Natural killer cell (primary cell): ENCODE results near the gene SHROOM1. TPM values are rescaled to one million over a fixed set of nuclear protein-coding genes. Genes with fewer than 3 reads are reported as not detected.

Source experiments
- ATAC-seq, 3 donors: fragments of 150-1000 bp in 2 of 3; fragments of 200-7000 bp in 1 of 3; cut with Tn5 transposase; 1 replicate in 1 of 3; 2 replicates in 2 of 3; pipeline ENCODE4 v1.10.0; 2021; ENCODE audit warnings: mild to moderate bottlenecking in 2 of 3, moderate library complexity in 2 of 3
- DNase-seq, 2 donors: peaks; one replicate each; pipeline versions ENCODE4 v3.0.0 to v3.0.0-alpha.2; 2013 to 2021; ENCODE audit warnings: mixed read lengths in 1 of 2
- H3K27ac ChIP-seq: one replicate; pipeline ENCODE4 v1.5.1; 2013; ENCODE audit warnings: mild to moderate bottlenecking, low read length
- H3K27me3 ChIP-seq: one replicate; pipeline ENCODE4 v1.6.1; 2013; ENCODE audit warnings: low read length; ENCODE audit not compliant: control insufficient read depth, insufficient read depth
- H3K36me3 ChIP-seq: one replicate; pipeline ENCODE4 v1.6.1; 2013; ENCODE audit warnings: low read length; ENCODE audit not compliant: control insufficient read depth, insufficient read depth
- H3K4me1 ChIP-seq: one replicate; pipeline ENCODE4 v1.6.1; 2013; ENCODE audit warnings: low read length; ENCODE audit not compliant: control insufficient read depth, insufficient read depth
- H3K4me3 ChIP-seq: one replicate; pipeline ENCODE4 v1.5.1; 2013; ENCODE audit warnings: low read length
- H3K9me3 ChIP-seq: one replicate; pipeline ENCODE4 v1.6.1; 2013; ENCODE audit warnings: low read length; ENCODE audit not compliant: control insufficient read depth, insufficient read depth
- H3K27ac Mint-ChIP-seq, 2 donors: one replicate each; pipeline ENCODE4 v1.8.0; 2022; ENCODE audit warnings: mild to moderate bottlenecking in 2 of 2, mixed read lengths in 2 of 2, moderate library complexity in 1 of 2
- H3K27me3 Mint-ChIP-seq, 2 donors: one replicate each; pipeline ENCODE4 v1.8.0; 2022; ENCODE audit warnings: low read depth in 2 of 2, mixed read lengths in 2 of 2
- H3K36me3 Mint-ChIP-seq: one replicate; pipeline ENCODE4 v1.8.0; 2022; ENCODE audit warnings: mixed read lengths
- H3K4me1 Mint-ChIP-seq, 2 donors: one replicate each; pipeline ENCODE4 v1.8.0; 2022; ENCODE audit warnings: mixed read lengths in 2 of 2
- H3K4me3 Mint-ChIP-seq: one replicate; pipeline ENCODE4 v1.8.0; 2022; ENCODE audit warnings: mild to moderate bottlenecking, moderate library complexity, mixed read lengths
- H3K9me3 Mint-ChIP-seq, 2 donors: one replicate each; pipeline ENCODE4 v1.8.0; 2022; ENCODE audit warnings: mixed read lengths in 2 of 2
- WGBS: methylation state at CpG from one replicate; pipeline ENCODE4 v1.1.7; 2013; ENCODE audit warnings: missing lambda C conversion rate; ENCODE audit not compliant: insufficient coverage; 5-methylcytosine and 5-hydroxymethylcytosine counted together
- intact Hi-C: fragments of 100-400 bp; cut with micrococcal nuclease; formaldehyde crosslinking; loops from one replicate; pipeline ENCODE4 v1.14.2; 2022
- total RNA-seq, 4 donors: library from RNA; stranded (reverse); fragments of 120-200 nt in 1 of 4; gene quantifications; one replicate each; pipeline versions ENCODE4 v1.2.3 to v1.2.4, GENCODE V29; 2013 to 2022
- TF ChIP-seq, protein P1 (sequence below): fragments of 200-600 bp; IDR thresholded peaks from one replicate; pipeline ENCODE4 v1.8.0; 2022; ENCODE audit warnings: antibody characterized with exemption

The SHROOM1 gene
- total RNA-seq, 3 donors from 2014 or later (not counting 1 experiment from before 2014, with no cell fraction given), result 0.82 to 3.5 (median 0.85) TPM

DNA sequence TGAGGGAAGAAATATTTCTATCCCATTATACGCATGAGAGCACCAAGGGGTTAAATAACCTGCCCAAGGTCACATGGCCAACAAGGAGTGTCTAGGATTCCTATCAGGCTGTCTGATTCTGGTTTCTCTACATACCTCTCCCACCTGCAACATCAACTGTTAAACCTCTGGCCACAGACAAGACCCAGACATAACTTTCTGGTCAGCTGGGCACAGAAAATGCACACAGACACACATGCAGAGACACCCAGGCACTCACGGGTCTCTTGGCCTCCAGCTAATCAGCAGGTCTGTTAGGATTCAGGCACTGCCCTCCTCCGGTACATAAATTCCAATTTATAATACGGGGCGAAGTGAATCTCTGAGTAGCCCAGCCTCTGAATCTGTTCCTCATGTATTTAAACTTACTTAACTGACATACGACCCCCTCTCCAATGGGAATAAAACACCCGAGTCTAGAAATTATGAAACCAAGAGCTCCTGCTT is 54.9 kb downstream of the SHROOM1 start:
- no peak overlapping the region for H3K27ac ChIP-seq
- TF ChIP-seq, protein P1, sequence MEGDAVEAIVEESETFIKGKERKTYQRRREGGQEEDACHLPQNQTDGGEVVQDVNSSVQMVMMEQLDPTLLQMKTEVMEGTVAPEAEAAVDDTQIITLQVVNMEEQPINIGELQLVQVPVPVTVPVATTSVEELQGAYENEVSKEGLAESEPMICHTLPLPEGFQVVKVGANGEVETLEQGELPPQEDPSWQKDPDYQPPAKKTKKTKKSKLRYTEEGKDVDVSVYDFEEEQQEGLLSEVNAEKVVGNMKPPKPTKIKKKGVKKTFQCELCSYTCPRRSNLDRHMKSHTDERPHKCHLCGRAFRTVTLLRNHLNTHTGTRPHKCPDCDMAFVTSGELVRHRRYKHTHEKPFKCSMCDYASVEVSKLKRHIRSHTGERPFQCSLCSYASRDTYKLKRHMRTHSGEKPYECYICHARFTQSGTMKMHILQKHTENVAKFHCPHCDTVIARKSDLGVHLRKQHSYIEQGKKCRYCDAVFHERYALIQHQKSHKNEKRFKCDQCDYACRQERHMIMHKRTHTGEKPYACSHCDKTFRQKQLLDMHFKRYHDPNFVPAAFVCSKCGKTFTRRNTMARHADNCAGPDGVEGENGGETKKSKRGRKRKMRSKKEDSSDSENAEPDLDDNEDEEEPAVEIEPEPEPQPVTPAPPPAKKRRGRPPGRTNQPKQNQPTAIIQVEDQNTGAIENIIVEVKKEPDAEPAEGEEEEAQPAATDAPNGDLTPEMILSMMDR, result no peak
- peaks cover 24 to 25% of the 10 kb centered on the region in 2 donors for H3K27me3 Mint-ChIP-seq
- no peaks in the 10 kb centered on the region for H3K9me3 ChIP-seq
- H3K4me3 Mint-ChIP-seq, result peak overlapping the region; percentile 65
- H3K4me1 ChIP-seq, result peaks cover 18% of the 10 kb centered on the region
- no peaks in the 10 kb centered on the region for H3K9me3 Mint-ChIP-seq
- H3K4me1 Mint-ChIP-seq, result peaks cover 7 to 8% of the 10 kb centered on the region in 2 donors
- no peak overlapping the region for H3K4me3 ChIP-seq
- H3K27me3 ChIP-seq, result peaks cover 27% of the 10 kb centered on the region
- H3K36me3 Mint-ChIP-seq, result no peaks in the 10 kb centered on the region
- no peak overlapping the region for H3K27ac Mint-ChIP-seq
- ATAC-seq (no peak), DNase-seq (no peak)
- WGBS, result 88% methylated on average over 6 of the region's 7 CpGs
- intact Hi-C loops, result no loop called here
- H3K36me3 ChIP-seq, result no peaks in the 10 kb centered on the region

DNA sequence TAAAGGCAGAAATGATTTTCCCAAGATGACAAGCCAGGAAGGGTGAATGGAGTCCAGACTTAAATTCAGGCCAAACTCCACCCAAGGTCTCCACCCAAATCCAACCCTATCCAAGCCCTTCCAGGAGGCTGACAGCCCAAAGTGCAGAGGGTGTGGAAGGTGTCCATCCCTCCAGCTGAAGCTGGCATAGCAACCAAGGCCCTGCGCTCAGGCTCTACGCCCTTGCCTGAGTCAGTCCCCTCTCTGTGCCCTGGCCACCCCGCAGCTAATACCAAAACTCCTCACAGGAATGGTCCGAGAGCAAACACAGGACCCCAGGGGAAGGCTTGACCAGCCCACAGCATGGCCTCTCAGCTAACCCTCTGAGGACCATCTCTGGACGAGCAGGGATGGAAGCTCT is 55.6 kb downstream of the SHROOM1 start:
- H3K9me3 ChIP-seq, result no peaks in the 10 kb centered on the region
- Mint-ChIP-seq H3K4me3 (no peak overlapping the region), H3K27me3 (peaks cover 21 to 22% of the 10 kb centered on the region in 2 donors), H3K27ac (no peak overlapping the region), H3K9me3 (no peaks in the 10 kb centered on the region), H3K4me1 (peaks cover 7 to 8% of the 10 kb centered on the region in 2 donors), H3K36me3 (no peaks in the 10 kb centered on the region)
- H3K4me1 ChIP-seq, result peaks cover 18% of the 10 kb centered on the region
- no peak overlapping the region for H3K27ac ChIP-seq
- WGBS, result 94% methylated on average over 5 of the region's 5 CpGs
- no peak overlapping the region for H3K4me3 ChIP-seq
- H3K27me3 ChIP-seq, result peaks cover 26% of the 10 kb centered on the region
- intact Hi-C loops, result no loop called here
- ATAC-seq (no peak), DNase-seq (no peak)
- no peaks in the 10 kb centered on the region for H3K36me3 ChIP-seq
- TF ChIP-seq, protein P1, result no peak

DNA sequence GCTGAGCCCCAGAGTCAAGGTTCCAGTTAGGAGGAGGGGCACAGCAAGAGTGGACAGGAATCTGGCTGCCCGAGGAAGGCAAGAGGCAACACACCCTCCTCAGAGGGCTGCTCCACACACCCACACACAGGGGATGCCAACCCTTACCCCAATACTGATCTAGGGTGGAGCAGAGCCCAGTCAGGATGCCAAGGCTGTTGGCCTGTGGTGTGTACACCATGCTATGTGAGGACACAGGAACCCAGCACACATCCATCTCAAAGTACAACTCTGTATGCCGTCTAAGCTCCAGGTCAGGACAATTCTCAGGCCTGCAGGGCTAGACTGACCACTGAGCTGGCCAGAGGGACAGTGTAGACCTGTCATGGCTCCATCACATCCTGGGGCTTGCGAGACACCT is 56.0 kb downstream of the SHROOM1 start:
- DNase-seq (no peak), ATAC-seq (no peak)
- no peak overlapping the region for H3K27ac Mint-ChIP-seq
- H3K9me3 Mint-ChIP-seq, result no peaks in the 10 kb centered on the region
- H3K27me3 Mint-ChIP-seq, result peaks cover 16 to 19% of the 10 kb centered on the region in 2 donors
- WGBS, result 99% methylated on average over 3 of the region's 3 CpGs
- H3K4me1 Mint-ChIP-seq, result peaks cover 7 to 8% of the 10 kb centered on the region in 2 donors
- no peak overlapping the region for H3K4me3 Mint-ChIP-seq
- no peak overlapping the region for H3K4me3 ChIP-seq
- no peaks in the 10 kb centered on the region for H3K36me3 ChIP-seq
- H3K9me3 ChIP-seq, result no peaks in the 10 kb centered on the region
- intact Hi-C loops, result no loop called here
- H3K27ac ChIP-seq, result no peak overlapping the region
- TF ChIP-seq, protein P1, result no peak
- no peaks in the 10 kb centered on the region for H3K36me3 Mint-ChIP-seq
- peaks cover 18% of the 10 kb centered on the region for H3K4me1 ChIP-seq
- peaks cover 21% of the 10 kb centered on the region for H3K27me3 ChIP-seq
